ENCODE data around the gene TCP10L.
"Not testable (repeated sequence)": the region's sequence is repeated elsewhere in the genome, so short reads cannot be mapped to it uniquely, and the experiment has no call there.

TCP10L gene

GRCh38 chr21:32543975-32544374 is 41.3 kb downstream of the TCP10L start:
- no peaks in the 10 kb centered on the region for H3K36me3 ChIP-seq
- H3K27me3 ChIP-seq: no peaks in the 10 kb centered on the region
- no peak overlapping the region for H3K4me2 ChIP-seq
- H3K4me1 ChIP-seq: no peaks in the 10 kb centered on the region
- no peaks in the 10 kb centered on the region for H4K20me1 ChIP-seq
- no peak overlapping the region for H3K4me3 ChIP-seq
- no peak overlapping the region for H3K9ac ChIP-seq
- TF ChIP-seq Cebpa-rat (IDR thresholded peaks at IDR 0.05): no peak
- no peak overlapping the region for H3K27ac ChIP-seq
- H3K9me3 ChIP-seq: no peaks in the 10 kb centered on the region

- not testable (repeated sequence) for H3K36me3 ChIP-seq, H3K9me3 ChIP-seq, H3K27me3 ChIP-seq, H3K4me3 ChIP-seq, H3K27ac ChIP-seq, H3K4me1 ChIP-seq, H3K9ac ChIP-seq, H3K4me2 ChIP-seq, H4K20me1 ChIP-seq
Measured at GRCh38 chr21:32543056-32543455, 42.3 kb downstream of the TCP10L start.

GRCh38 chr21:32539378-32539777 is 45.9 kb downstream of the TCP10L start:
- Histone ChIP-seq H3K9ac (no peak overlapping the region), H3K36me3 (no peaks in the 10 kb centered on the region), H4K20me1 (no peaks in the 10 kb centered on the region), H3K27me3 (no peaks in the 10 kb centered on the region), H3K9me3 (no peaks in the 10 kb centered on the region), H3K4me3 (no peak overlapping the region), H3K4me1 (no peaks in the 10 kb centered on the region), H3K4me2 (no peak overlapping the region), H3K27ac (no peak overlapping the region)
- no peak for TF ChIP-seq Cebpa-rat (IDR thresholded peaks at IDR 0.05)

- no peaks in the 10 kb centered on the region for H4K20me1 ChIP-seq
- H3K4me1 ChIP-seq: no peaks in the 10 kb centered on the region
- no peak for TF ChIP-seq Cebpa-rat (IDR thresholded peaks at IDR 0.05)
- H3K36me3 ChIP-seq: no peaks in the 10 kb centered on the region
- no peaks in the 10 kb centered on the region for H3K27me3 ChIP-seq
- H3K9me3 ChIP-seq: no peaks in the 10 kb centered on the region
- H3K27ac ChIP-seq: no peak overlapping the region
- H3K4me3 ChIP-seq: no peak overlapping the region
- H3K4me2 ChIP-seq: no peak overlapping the region
- no peak overlapping the region for H3K9ac ChIP-seq
Measured at GRCh38 chr21:32538147-32538792, 47.1 kb downstream of the TCP10L start.

GRCh38 chr21:32537569-32537881 is 47.8 kb downstream of the TCP10L start:
- TF ChIP-seq Cebpa-rat (IDR thresholded peaks at IDR 0.05): no peak
- no peaks in the 10 kb centered on the region for H3K36me3 ChIP-seq
- no peak overlapping the region for H3K27ac ChIP-seq
- no peaks in the 10 kb centered on the region for H3K9me3 ChIP-seq
- H3K27me3 ChIP-seq: no peaks in the 10 kb centered on the region
- H3K4me1 ChIP-seq: no peaks in the 10 kb centered on the region
- H3K4me2 ChIP-seq: no peak overlapping the region
- no peaks in the 10 kb centered on the region for H4K20me1 ChIP-seq
- H3K9ac ChIP-seq: no peak overlapping the region
- H3K4me3 ChIP-seq: no peak overlapping the region

GRCh38 chr21:32535612-32536011 is 49.7 kb downstream of the TCP10L start:
- Histone ChIP-seq H3K4me2 (no peak overlapping the region), H3K9me3 (peaks cover 6% of the 10 kb centered on the region), H3K4me3 (no peak overlapping the region), H3K27ac (no peak overlapping the region), H3K27me3 (no peaks in the 10 kb centered on the region), H3K9ac (no peak overlapping the region), H3K36me3 (no peaks in the 10 kb centered on the region), H4K20me1 (no peaks in the 10 kb centered on the region), H3K4me1 (no peaks in the 10 kb centered on the region)
- no peak for TF ChIP-seq Cebpa-rat (IDR thresholded peaks at IDR 0.05)

GRCh38 chr21:32534113-32534512 is 51.2 kb downstream of the TCP10L start:
- peaks cover 11% of the 10 kb centered on the region for H3K9me3 ChIP-seq
- H3K4me1 ChIP-seq: no peaks in the 10 kb centered on the region
- H3K27ac ChIP-seq: no peak overlapping the region
- no peaks in the 10 kb centered on the region for H4K20me1 ChIP-seq
- H3K4me2 ChIP-seq: no peak overlapping the region
- no peak overlapping the region for H3K4me3 ChIP-seq
- TF ChIP-seq Cebpa-rat (IDR thresholded peaks at IDR 0.05): no peak
- H3K36me3 ChIP-seq: no peaks in the 10 kb centered on the region
- no peak overlapping the region for H3K9ac ChIP-seq
- H3K27me3 ChIP-seq: no peaks in the 10 kb centered on the region

- Histone ChIP-seq H3K27me3 (no peaks in the 10 kb centered on the region), H3K4me1 (no peaks in the 10 kb centered on the region), H3K4me2 (no peak overlapping the region), H3K36me3 (no peaks in the 10 kb centered on the region), H3K4me3 (no peak overlapping the region), H3K27ac (no peak overlapping the region), H3K9ac (no peak overlapping the region), H4K20me1 (no peaks in the 10 kb centered on the region), H3K9me3 (peaks cover 11% of the 10 kb centered on the region)
- no peak for TF ChIP-seq Cebpa-rat (IDR thresholded peaks at IDR 0.05)
Measured at GRCh38 chr21:32533611-32534010, 51.7 kb downstream of the TCP10L start.

- Histone ChIP-seq H3K4me3 (no peak overlapping the region), H3K36me3 (no peaks in the 10 kb centered on the region), H3K27me3 (no peaks in the 10 kb centered on the region), H3K27ac (no peak overlapping the region), H3K4me2 (no peak overlapping the region), H3K4me1 (no peaks in the 10 kb centered on the region), H4K20me1 (no peaks in the 10 kb centered on the region), H3K9me3 (peaks cover 11% of the 10 kb centered on the region), H3K9ac (no peak overlapping the region)
- no peak for TF ChIP-seq Cebpa-rat (IDR thresholded peaks at IDR 0.05)
Measured at GRCh38 chr21:32533053-32533452, 52.3 kb downstream of the TCP10L start.

GRCh38 chr21:32532636-32533035 is 52.7 kb downstream of the TCP10L start:
- peaks cover 11% of the 10 kb centered on the region for H3K9me3 ChIP-seq
- no peaks in the 10 kb centered on the region for H4K20me1 ChIP-seq
- no peak overlapping the region for H3K4me2 ChIP-seq
- TF ChIP-seq Cebpa-rat (IDR thresholded peaks at IDR 0.05): no peak
- no peaks in the 10 kb centered on the region for H3K36me3 ChIP-seq
- H3K27ac ChIP-seq: no peak overlapping the region
- H3K27me3 ChIP-seq: no peaks in the 10 kb centered on the region
- H3K4me3 ChIP-seq: no peak overlapping the region
- H3K4me1 ChIP-seq: no peaks in the 10 kb centered on the region
- H3K9ac ChIP-seq: no peak overlapping the region

- H3K9me3 ChIP-seq: peaks cover 17% of the 10 kb centered on the region
- not testable (repeated sequence) for H3K36me3 ChIP-seq, H3K4me3 ChIP-seq, H3K27ac ChIP-seq, H3K27me3 ChIP-seq, H3K4me2 ChIP-seq, H4K20me1 ChIP-seq, H3K4me1 ChIP-seq, H3K9ac ChIP-seq
Measured at GRCh38 chr21:32531561-32531960, 53.8 kb downstream of the TCP10L start.

GRCh38 chr21:32530809-32531208 is 54.5 kb downstream of the TCP10L start:
- not testable (repeated sequence) for H3K9ac ChIP-seq, H3K36me3 ChIP-seq, H3K27me3 ChIP-seq, H3K4me3 ChIP-seq, H3K4me1 ChIP-seq, H4K20me1 ChIP-seq, H3K27ac ChIP-seq, H3K4me2 ChIP-seq
- peaks cover 17% of the 10 kb centered on the region for H3K9me3 ChIP-seq
